Stimulated activated CD4-positive, alpha-beta T cell treated with anti-CD3 and anti-CD28 coated beads, Interleukin-12 subunit alpha, Interleukin-12 subunit beta, amount 100 ng/mL, for 24 hours (primary cell): ENCODE measurements around the gene NFIA.

Experiments
- DNase-seq, 2 experiments: peaks; one replicate each; pipeline ENCODE4 v3.0.0-alpha.2; 2020; ENCODE audit warnings: low read depth in 2 of 2

NFIA gene

DNA sequence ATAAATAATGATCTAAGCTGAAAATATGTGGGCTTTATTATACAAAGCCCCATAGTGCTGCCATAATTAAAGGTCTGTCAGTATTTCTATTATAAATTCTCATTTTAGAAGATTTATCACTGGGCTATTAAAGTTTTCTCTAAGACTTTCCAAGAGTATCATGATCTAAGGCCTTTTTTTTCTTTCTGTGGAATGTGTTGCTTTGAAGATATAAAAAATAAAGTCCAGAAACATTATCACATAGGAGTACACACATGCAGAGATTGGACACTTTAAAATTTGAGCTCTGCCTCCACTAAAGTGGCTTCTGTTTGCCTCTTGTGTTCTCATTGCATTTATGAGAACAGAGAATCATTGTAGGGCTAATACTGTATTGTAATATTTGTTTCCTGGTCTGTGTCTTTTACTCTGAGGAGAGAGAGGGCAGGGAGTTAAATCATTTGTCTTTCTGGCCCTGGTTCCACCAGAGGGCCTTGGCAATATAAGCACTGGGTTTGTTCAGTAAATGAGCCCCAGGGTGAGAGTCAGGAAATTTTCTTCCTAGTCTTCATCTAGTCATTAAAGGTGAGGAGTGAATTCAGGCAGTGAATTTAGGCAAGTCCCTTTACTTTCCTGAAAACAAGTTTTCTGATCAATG lies 70.2 kb downstream of the NFIA start:
- no peak for DNase-seq

- no peak for DNase-seq
These were observed 74.5 kb downstream of the NFIA start for GRCh38 chr1:61156576-61157467.

- no peak for DNase-seq
These were observed 75.2 kb downstream of the NFIA start for GRCh38 chr1:61157468-61157987.

- DNase-seq: no peak
These were observed 76.2 kb downstream of the NFIA start for GRCh38 chr1:61158591-61158990.

- DNase-seq: no peak
These were observed 78.2 kb downstream of the NFIA start for GRCh38 chr1:61160526-61160925.

DNA sequence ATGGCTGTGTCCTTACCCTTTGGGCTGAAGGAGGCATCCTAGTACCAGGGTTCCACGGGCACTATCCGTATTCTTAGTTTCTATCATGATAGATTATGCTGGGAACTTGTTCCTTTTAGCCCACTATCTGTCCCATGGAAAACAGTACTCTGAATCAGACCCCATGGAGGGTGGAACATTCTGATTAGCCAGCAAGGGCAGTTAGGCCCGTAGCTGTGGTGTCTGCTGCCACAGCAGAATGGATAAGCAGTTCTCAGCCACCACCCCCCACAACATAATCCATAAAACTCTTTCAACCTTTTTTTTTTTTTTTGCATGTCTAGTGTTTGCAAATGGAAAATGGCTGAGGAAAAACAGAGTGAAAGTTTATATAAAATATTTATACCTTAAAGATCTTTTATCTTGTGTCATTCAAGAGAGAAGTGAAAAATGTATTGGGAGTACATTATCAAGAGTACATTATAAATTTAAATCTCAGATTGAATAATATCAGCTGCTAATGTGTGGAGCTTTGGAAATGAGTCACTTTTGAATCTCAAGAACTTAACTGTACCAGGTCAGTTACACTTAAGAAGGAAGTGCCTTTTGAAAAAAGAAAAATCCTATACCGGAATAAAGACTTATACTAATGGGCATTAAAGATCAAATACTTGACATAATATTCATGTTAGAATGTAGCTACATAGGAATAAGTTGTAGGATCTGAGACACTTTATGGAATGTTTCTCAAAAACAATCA lies 80.3 kb downstream of the NFIA start:
- no peak for DNase-seq

- no peak for DNase-seq
These were observed 81.0 kb downstream of the NFIA start for GRCh38 chr1:61163355-61163754.

DNA sequence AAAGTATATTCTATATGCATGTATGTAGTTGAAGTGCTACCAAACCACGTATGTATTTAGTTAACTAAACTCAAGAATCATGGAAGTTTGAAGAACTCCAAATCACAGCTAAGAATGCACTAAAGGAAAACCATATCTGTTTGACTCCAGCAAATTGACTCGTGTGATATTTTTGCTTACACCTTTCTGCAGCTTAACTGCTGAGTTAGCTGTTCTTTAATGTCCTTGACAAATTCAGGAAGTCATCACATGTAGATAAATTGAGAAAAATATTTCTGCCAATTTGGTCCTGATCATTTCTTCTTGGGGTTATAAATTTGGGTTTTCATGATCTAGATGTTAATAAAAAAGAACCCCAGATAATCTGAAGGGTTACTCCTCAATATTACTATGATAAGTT lies 83.0 kb downstream of the NFIA start:
- DNase-seq: no peak

DNA sequence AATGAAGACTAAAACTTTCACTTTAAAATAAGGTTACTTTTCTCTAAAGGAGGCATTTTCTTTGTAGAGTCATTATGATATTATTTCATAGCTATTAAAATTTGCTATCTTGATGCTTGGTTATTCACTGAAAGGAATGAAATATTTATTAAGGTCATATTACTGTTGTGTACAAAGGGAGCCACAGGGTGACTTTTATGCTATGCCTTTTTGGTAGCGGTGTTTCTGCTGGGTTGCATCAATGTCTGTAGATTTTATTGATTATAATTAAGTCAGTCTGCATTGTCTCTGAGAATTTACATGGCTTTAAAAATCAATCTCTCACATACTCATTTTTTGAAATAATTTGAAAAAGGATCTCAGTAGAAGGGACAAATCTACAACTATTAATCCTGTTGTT lies 84.9 kb downstream of the NFIA start:
- DNase-seq: no peak

- no peak for DNase-seq
These were observed 86.7 kb downstream of the NFIA start for GRCh38 chr1:61169045-61169444.

- DNase-seq: no peak
These were observed 87.3 kb downstream of the NFIA start for GRCh38 chr1:61169634-61170033.

DNA sequence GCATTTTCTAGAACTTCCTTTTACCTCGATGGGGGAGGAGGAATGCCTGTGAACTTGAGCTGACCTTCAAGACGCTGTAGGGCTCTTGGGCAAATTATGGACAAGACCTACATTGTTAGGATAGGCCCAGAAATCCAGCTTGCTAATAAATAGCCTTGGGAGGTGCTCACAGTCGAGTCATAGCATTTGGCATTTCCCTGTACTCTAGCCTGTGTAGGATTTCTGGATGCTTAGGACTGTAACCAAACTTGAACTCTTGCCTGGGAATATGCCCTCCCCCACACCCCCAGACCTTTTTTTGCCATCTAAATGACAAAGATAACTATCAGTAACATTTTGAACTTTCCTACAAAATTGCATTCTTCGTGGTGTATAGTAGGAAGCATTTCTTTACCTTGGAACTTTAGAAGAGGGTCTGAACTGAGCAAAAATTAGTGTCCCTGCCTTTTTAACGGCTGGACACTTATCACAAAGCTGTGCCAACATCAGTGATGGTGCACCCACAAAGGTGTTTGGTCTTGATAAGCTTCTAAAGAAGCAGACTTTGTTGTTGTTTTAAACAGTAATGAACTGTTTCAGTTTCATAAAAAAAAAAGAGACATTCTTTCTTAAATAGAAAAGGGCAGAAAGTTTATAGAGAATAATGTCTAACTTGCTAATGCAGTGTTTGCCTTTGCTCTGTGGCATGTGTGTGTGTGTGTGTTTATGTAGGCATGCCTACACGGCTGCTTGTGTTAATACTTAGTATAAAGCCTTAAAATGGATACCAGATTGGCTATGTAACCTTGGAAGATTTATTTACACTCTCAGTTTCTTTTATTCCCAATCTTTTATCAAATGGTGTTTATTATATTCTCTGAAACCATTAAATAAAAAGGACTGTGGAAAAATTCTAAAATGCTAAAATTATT lies 88.2 kb downstream of the NFIA start:
- no peak for DNase-seq

- no peak for DNase-seq
These were observed 89.0 kb downstream of the NFIA start for GRCh38 chr1:61171346-61171745.

DNA sequence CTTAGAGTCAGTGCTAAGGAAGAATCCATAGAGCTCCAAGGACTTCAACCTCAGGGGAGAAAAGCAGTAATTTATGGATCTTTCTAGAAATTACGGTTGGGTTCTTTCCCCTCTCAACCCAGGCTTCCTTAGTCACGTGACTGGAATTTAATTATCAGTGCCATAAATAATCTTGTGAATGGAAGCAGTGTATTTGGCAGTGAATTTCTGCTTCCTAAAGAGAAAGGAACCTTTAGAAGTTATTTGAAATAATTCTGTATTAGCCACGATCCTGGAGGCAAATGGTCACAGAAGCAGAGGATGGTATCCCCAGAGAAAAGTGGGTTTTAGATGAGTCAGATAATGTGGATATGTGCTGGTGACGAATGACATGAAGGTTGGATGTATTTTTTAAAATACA lies 89.6 kb downstream of the NFIA start:
- DNase-seq: no peak

DNA sequence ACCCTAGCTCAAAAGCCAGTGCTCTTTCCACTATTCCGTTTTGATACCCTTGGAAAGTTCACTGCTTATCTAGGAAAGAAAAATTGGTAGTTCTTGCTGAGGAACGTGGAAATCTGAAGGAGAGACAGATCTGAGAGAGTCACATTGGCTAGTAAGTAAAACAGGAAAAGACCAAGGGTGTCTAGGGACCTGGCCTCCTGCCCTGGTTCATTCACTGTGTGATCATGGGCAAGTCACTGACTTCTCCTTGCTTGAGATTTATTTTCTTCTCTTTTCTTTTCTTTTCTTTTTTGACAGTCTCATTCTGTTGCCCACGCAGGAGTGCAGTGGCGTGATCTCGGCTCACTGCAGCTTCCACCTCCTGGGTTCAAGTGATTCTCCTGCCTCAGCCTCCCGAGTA lies 90.8 kb downstream of the NFIA start:
- no peak for DNase-seq

- no peak for DNase-seq
These were observed 91.9 kb downstream of the NFIA start for GRCh38 chr1:61174060-61174795.

GRCh38 chr1:61175976-61176375 lies 93.6 kb downstream of the NFIA start:
- no peak for DNase-seq

DNA sequence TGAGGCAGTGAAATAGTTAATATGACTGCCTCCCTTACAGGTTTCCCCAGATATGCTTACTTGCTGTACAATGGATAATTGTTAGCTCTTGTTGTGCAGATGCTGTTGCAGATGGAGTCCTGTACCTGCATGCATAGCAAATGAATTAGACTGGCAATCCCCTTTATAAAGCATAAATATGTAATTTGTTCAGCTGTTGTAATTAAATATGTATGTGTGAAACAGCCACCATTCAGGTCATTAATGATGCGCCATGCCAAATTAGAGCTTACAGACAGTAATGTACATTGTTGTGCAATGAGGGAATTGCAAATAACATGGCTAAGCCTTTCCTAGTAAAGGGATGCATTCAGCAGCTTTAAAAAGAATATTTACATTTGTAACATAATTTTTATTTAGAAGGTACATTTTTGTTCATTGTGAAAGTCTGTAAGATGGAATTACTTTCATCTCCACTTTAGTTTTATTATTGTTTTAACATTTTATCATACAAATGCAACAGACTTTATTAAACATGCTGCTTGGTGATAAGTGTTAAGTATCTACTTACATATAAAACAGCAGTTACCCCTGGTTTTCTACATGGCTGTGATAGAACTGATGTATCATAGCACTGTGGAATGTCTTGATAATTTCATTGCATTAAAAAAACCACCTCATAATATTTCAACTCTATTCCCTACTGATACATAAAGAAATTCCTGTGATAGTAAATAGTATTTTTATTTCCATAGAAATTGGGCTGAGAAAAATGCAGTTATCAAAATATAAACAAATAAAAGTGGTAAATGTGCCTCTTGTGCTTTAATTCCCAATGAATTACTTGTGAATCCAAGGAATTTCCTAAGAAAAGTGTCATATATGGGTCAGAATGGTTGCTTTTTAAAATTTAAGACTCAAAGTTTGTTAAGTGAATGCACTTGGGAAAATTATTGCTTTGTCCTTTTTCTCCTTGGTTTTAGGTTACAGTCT lies 99.0 kb downstream of the NFIA start:
- no peak for DNase-seq

- no peak for DNase-seq
These were observed 99.7 kb downstream of the NFIA start for GRCh38 chr1:61182049-61182448.
